Natural killer cell (primary cell): ENCODE measurements around the gene GRID1. TPM values are rescaled to one million over a fixed set of nuclear protein-coding genes. Genes with fewer than 3 reads are reported as not detected.

Experiments
- ATAC-seq, 3 donors: fragments of 150-1000 bp in 2 of 3; fragments of 200-7000 bp in 1 of 3; cut with Tn5 transposase; 1 replicate in 1 of 3; 2 replicates in 2 of 3; pipeline ENCODE4 v1.10.0; 2021; ENCODE audit warnings: mild to moderate bottlenecking in 2 of 3, moderate library complexity in 2 of 3
- DNase-seq, 2 donors: peaks; one replicate each; pipeline versions ENCODE4 v3.0.0 to v3.0.0-alpha.2; 2013 to 2021; ENCODE audit warnings: mixed read lengths in 1 of 2
- H3K27ac ChIP-seq: one replicate; pipeline ENCODE4 v1.5.1; 2013; ENCODE audit warnings: mild to moderate bottlenecking, low read length
- H3K27me3 ChIP-seq: one replicate; pipeline ENCODE4 v1.6.1; 2013; ENCODE audit warnings: low read length; ENCODE audit not compliant: control insufficient read depth, insufficient read depth
- H3K36me3 ChIP-seq: one replicate; pipeline ENCODE4 v1.6.1; 2013; ENCODE audit warnings: low read length; ENCODE audit not compliant: control insufficient read depth, insufficient read depth
- H3K4me1 ChIP-seq: one replicate; pipeline ENCODE4 v1.6.1; 2013; ENCODE audit warnings: low read length; ENCODE audit not compliant: control insufficient read depth, insufficient read depth
- H3K4me3 ChIP-seq: one replicate; pipeline ENCODE4 v1.5.1; 2013; ENCODE audit warnings: low read length
- H3K9me3 ChIP-seq: one replicate; pipeline ENCODE4 v1.6.1; 2013; ENCODE audit warnings: low read length; ENCODE audit not compliant: control insufficient read depth, insufficient read depth
- H3K27ac Mint-ChIP-seq, 2 donors: one replicate each; pipeline ENCODE4 v1.8.0; 2022; ENCODE audit warnings: mild to moderate bottlenecking in 2 of 2, mixed read lengths in 2 of 2, moderate library complexity in 1 of 2
- H3K27me3 Mint-ChIP-seq, 2 donors: one replicate each; pipeline ENCODE4 v1.8.0; 2022; ENCODE audit warnings: low read depth in 2 of 2, mixed read lengths in 2 of 2
- H3K36me3 Mint-ChIP-seq: one replicate; pipeline ENCODE4 v1.8.0; 2022; ENCODE audit warnings: mixed read lengths
- H3K4me1 Mint-ChIP-seq, 2 donors: one replicate each; pipeline ENCODE4 v1.8.0; 2022; ENCODE audit warnings: mixed read lengths in 2 of 2
- H3K4me3 Mint-ChIP-seq: one replicate; pipeline ENCODE4 v1.8.0; 2022; ENCODE audit warnings: mild to moderate bottlenecking, moderate library complexity, mixed read lengths
- H3K9me3 Mint-ChIP-seq, 2 donors: one replicate each; pipeline ENCODE4 v1.8.0; 2022; ENCODE audit warnings: mixed read lengths in 2 of 2
- CTCF ChIP-seq: fragments of 200-600 bp; IDR thresholded peaks from one replicate; pipeline ENCODE4 v1.8.0; 2022; ENCODE audit warnings: antibody characterized with exemption
- WGBS: methylation state at CpG from one replicate; pipeline ENCODE4 v1.1.7; 2013; ENCODE audit warnings: missing lambda C conversion rate; ENCODE audit not compliant: insufficient coverage; 5-methylcytosine and 5-hydroxymethylcytosine counted together
- intact Hi-C: fragments of 100-400 bp; cut with micrococcal nuclease; formaldehyde crosslinking; loops from one replicate; pipeline ENCODE4 v1.14.2; 2022
- total RNA-seq, 4 donors: library from RNA; stranded (reverse); fragments of 120-200 nt in 1 of 4; gene quantifications; one replicate each; pipeline versions ENCODE4 v1.2.3 to v1.2.4, GENCODE V29; 2013 to 2022

The GRID1 gene
- total RNA-seq, 3 donors from 2014 or later (not counting 1 experiment from before 2014, with no cell fraction given) = not detected

DNA sequence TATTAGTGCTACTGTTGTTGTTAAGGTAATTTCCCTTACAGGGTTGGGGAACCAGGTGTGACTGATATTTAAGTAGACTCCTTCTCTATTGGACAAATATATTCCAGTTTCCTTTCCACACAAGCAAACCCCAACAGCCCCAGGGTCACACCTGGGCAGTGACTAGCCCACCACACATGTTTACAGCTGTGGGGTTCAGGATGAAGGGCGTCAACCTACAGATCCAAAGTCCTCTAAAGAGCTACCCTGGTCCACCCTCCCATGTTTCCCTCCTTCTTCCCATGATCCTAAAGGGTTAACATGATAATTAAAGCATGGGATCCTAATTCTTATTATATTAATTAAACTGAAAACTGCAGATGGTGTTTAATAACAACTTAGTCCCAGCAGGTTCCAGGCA is 701.5 kb downstream of the GRID1 start:
- intact Hi-C loops = no loop called here

GRCh38 chr10:85661123-85661522 is 705.5 kb downstream of the GRID1 start:
- 74% methylated on average over 4 of the region's 4 CpGs for WGBS
- ATAC-seq (no peak), DNase-seq (no peak)
- Histone ChIP-seq H3K36me3 (no peaks in the 10 kb centered on the region), H3K9me3 (no peaks in the 10 kb centered on the region), H3K27ac (no peak overlapping the region), H3K27me3 (no peaks in the 10 kb centered on the region), H3K4me3 (no peak overlapping the region), H3K4me1 (no peaks in the 10 kb centered on the region)
- no peak for TF ChIP-seq CTCF
- Mint-ChIP-seq H3K4me1 (no peaks in the 10 kb centered on the region), H3K4me3 (no peak overlapping the region), H3K36me3 (no peaks in the 10 kb centered on the region), H3K27ac (no peak overlapping the region), H3K9me3 (peaks cover 2% of the 10 kb centered on the region in 2 donors), H3K27me3 (no peaks in the 10 kb centered on the region)
- intact Hi-C loops = no loop called here

More for the DNA sequence above, 701.5 kb downstream of the GRID1 start:
- ATAC-seq (no peak), DNase-seq (no peak)
- no peak overlapping the region for H3K4me3 Mint-ChIP-seq
- no peak for TF ChIP-seq CTCF
- no peaks in the 10 kb centered on the region for H3K36me3 Mint-ChIP-seq
- H3K9me3 Mint-ChIP-seq = no peaks in the 10 kb centered on the region
- no peak overlapping the region for H3K27ac Mint-ChIP-seq
- H3K4me1 ChIP-seq = no peaks in the 10 kb centered on the region
- H3K9me3 ChIP-seq = no peaks in the 10 kb centered on the region
- no peak overlapping the region for H3K4me3 ChIP-seq
- H3K27ac ChIP-seq = no peak overlapping the region
- WGBS = 81% methylated on average over 1 of the region's 1 CpG
- H3K27me3 Mint-ChIP-seq = no peaks in the 10 kb centered on the region
- H3K27me3 ChIP-seq = no peaks in the 10 kb centered on the region
- no peaks in the 10 kb centered on the region for H3K36me3 ChIP-seq
- H3K4me1 Mint-ChIP-seq = no peaks in the 10 kb centered on the region

DNA sequence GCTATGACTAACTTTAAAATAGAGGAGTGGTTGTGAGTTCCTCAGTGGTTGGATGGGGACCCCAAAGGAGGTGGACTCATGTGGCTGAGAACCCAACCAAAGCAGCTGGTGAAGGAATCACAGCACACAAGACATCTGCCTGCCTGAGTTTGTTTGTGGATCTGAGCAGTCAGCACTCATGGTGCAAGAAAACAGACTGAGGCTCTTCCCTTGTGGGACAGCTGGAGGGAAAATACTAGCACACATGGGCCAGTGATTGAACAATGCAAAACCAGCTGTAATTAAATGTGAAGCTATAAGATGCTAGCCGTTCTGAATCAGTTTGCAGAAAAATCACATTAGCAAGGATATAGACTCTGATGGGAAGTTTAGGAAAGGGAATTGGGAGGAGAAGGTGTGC is 707.3 kb downstream of the GRID1 start:
- Mint-ChIP-seq H3K4me3 (no peak overlapping the region), H3K36me3 (no peaks in the 10 kb centered on the region), H3K4me1 (no peaks in the 10 kb centered on the region), H3K9me3 (peaks cover 2% of the 10 kb centered on the region in 2 donors), H3K27ac (no peak overlapping the region), H3K27me3 (no peaks in the 10 kb centered on the region)
- no peaks in the 10 kb centered on the region for H3K27me3 ChIP-seq
- no peaks in the 10 kb centered on the region for H3K4me1 ChIP-seq
- DNase-seq (no peak), ATAC-seq (no peak)
- WGBS = 92% methylated on average over 1 of the region's 1 CpG
- no peaks in the 10 kb centered on the region for H3K36me3 ChIP-seq
- H3K9me3 ChIP-seq = no peaks in the 10 kb centered on the region
- no peak overlapping the region for H3K27ac ChIP-seq
- TF ChIP-seq CTCF = no peak
- H3K4me3 ChIP-seq = no peak overlapping the region
- intact Hi-C loops = no loop called here

GRCh38 chr10:85658518-85658917 is 708.1 kb downstream of the GRID1 start:
- no peak overlapping the region for H3K27ac Mint-ChIP-seq
- H3K4me3 Mint-ChIP-seq = no peak overlapping the region
- no peaks in the 10 kb centered on the region for H3K4me1 ChIP-seq
- intact Hi-C loops = no loop called here
- H3K36me3 ChIP-seq = no peaks in the 10 kb centered on the region
- peaks cover 2% of the 10 kb centered on the region in 2 donors for H3K9me3 Mint-ChIP-seq
- H3K9me3 ChIP-seq = no peaks in the 10 kb centered on the region
- H3K27ac ChIP-seq = no peak overlapping the region
- ATAC-seq (no peak), DNase-seq (no peak)
- WGBS = 54% methylated on average over 3 of the region's 3 CpGs
- no peak for TF ChIP-seq CTCF
- H3K27me3 Mint-ChIP-seq = no peaks in the 10 kb centered on the region
- no peaks in the 10 kb centered on the region for H3K27me3 ChIP-seq
- H3K4me3 ChIP-seq = no peak overlapping the region
- H3K36me3 Mint-ChIP-seq = no peaks in the 10 kb centered on the region
- no peaks in the 10 kb centered on the region for H3K4me1 Mint-ChIP-seq
